GM12864 (cell line): ENCODE measurements around the gene CAVIN3.
"Not testable (repeated sequence)": the region's sequence is repeated elsewhere in the genome, so short reads cannot be mapped to it uniquely, and the experiment has no call there.

Experiments
- DNase-seq: peaks from one replicate; pipeline ENCODE4 v3.0.0-alpha.2; 2011; ENCODE audit warnings: low read depth
- H3K4me3 ChIP-seq: 2 replicates; pipeline ENCODE4 v1.5.1; 2011; ENCODE audit warnings: mild to moderate bottlenecking, low read depth, low read length, control low read depth
- TF ChIP-seq, protein P1 (sequence below): IDR thresholded peaks from 2 replicates; pipeline ENCODE4 v1.5.1; 2011; ENCODE audit warnings: low read depth, mild to moderate bottlenecking, moderate library complexity, low read length, control low read depth, inconsistent platforms; ENCODE audit errors: missing control alignments

Gene CAVIN3

DNA sequence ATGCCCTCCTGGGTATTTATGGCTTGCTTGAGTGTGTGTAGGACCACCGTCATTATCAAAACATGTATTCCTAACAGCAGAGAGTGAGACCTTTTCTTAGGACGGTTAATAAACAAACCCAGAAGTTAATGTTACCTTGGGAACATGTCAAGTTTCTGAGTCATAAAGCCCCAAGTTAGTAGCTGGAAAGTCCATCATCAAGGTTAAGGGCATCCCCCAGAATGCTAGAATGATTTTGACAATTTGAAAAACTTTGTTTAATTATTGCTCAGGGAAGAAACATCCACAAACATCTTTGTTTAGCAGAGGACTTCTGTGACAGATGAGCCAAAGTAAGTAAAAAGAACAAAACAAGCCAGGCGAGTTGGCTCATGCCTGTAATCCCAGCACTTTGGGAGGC is 20.0 kb downstream of the CAVIN3 start:
- DNase-seq, result no peak

DNA sequence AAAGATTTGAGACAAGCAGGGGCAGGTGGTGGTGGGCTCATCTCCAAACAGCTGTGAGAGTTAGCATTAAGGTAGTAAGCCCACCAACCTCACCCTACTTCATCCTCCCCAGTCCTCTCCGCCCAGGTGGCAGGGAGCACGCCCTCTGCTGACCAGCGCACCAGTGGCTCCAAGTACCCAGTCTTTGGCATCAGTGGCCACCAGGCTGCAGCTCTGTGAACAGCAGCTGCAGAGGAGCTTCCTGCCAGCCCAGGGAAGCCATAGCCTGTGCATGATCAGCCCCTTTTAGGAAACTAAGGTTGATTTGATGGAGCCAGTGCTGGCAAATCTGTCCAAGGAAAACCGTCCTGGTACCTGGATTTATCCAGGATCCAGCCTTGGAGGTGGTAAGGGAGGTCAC is 21.7 kb downstream of the CAVIN3 start:
- TF ChIP-seq, protein P1, sequence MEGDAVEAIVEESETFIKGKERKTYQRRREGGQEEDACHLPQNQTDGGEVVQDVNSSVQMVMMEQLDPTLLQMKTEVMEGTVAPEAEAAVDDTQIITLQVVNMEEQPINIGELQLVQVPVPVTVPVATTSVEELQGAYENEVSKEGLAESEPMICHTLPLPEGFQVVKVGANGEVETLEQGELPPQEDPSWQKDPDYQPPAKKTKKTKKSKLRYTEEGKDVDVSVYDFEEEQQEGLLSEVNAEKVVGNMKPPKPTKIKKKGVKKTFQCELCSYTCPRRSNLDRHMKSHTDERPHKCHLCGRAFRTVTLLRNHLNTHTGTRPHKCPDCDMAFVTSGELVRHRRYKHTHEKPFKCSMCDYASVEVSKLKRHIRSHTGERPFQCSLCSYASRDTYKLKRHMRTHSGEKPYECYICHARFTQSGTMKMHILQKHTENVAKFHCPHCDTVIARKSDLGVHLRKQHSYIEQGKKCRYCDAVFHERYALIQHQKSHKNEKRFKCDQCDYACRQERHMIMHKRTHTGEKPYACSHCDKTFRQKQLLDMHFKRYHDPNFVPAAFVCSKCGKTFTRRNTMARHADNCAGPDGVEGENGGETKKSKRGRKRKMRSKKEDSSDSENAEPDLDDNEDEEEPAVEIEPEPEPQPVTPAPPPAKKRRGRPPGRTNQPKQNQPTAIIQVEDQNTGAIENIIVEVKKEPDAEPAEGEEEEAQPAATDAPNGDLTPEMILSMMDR, result peak; percentile 57
- no peak overlapping the region for H3K4me3 ChIP-seq
- DNase-seq, result no peak

More for the DNA sequence above, 20.0 kb downstream of the CAVIN3 start:
- TF ChIP-seq, protein P1, result no peak
- no peak overlapping the region for H3K4me3 ChIP-seq

DNA sequence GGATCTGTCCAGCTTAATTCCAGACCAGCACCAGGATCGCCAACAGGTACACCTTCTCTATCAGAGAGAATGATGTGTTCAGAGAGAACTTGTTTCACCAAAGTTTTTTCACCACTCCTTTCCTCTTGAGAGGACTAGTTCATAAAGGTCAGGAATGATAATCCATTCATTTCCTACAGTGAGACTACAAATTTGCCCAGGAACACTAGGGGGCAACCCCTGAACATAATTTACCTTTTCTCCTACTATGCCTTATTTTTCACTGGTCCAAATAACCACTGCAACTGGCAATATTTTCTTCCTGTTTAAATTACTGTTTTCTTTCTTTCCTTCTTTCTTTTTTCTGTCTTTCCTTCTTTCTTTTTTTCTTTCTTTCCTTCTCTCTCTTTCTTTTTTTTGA is 22.5 kb downstream of the CAVIN3 start:
- no peak overlapping the region for H3K4me3 ChIP-seq
- DNase-seq, result no peak
- TF ChIP-seq, protein P1, result peak; percentile 28

DNA sequence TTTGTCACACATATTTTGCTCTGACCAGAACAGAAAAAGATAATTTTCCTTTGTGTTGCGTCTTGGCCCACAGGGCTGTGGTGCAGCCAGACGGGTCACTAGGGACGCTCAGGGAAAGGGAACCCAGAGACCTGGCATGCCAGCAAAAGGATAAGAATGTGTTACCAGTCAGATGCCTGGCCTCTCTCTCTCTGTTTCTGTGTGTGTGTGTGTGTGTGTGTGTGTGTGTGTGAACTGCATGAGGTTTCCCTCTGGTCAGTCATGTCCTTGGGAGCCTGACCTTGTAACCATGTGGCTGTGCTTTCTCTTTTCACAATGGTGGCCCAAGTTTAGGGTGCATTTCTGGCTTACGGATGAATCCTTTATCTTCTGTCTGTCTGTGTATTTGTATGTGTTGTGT is 35.3 kb downstream of the CAVIN3 start:
- TF ChIP-seq, protein P1, result no peak
- no peak overlapping the region for H3K4me3 ChIP-seq
- DNase-seq, result no peak

DNA sequence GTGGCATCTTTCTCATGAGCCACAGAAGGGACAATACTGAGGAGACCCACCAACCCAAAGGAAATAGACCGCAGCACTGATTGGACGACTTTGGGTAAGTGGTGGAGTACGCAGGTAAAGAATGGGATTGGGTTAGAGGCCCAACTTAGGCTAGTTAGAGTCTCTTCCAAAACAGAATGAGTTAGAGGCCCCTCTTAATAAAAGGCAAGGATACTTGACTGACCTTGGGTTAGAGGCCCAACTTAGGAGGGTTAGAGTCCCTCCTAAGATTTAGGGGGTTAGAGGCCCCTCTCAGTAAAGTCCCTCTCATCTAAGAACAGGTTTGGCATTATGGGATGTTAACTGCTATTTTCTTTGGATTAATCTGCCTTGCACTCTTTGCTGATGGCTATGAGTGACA is 36.1 kb downstream of the CAVIN3 start:
- no peak for DNase-seq
- no peak overlapping the region for H3K4me3 ChIP-seq
- TF ChIP-seq, protein P1, result no peak

DNA sequence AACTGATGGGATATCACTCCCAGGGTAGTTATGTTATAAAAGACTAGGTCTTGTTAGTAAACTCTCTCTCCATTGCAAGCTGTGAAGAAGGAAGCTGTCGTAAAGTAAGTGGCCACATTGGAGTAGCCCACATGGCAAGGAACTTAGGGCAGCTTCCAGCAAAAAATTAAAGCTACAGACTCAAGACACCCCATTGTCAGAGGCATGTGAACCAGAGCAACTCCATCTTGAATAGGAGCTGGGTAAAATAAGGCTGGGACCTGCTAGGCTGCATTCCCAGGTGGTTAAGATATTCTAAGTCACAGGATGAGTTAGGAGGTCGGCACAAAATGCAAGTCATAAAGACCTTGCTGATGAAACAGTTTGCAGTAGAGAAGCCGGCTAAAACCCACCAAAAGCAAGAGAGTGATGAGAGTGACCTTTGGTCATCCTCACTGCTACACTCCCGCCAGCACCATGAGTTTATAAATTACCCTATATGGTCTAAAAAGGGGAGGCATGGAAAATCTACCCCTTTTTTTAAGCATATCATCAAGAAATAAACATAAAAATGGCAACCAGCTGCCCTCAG is 36.8 kb downstream of the CAVIN3 start:
- no peak for DNase-seq
- H3K4me3 ChIP-seq, result no peak overlapping the region
- TF ChIP-seq, protein P1, result no peak

DNA sequence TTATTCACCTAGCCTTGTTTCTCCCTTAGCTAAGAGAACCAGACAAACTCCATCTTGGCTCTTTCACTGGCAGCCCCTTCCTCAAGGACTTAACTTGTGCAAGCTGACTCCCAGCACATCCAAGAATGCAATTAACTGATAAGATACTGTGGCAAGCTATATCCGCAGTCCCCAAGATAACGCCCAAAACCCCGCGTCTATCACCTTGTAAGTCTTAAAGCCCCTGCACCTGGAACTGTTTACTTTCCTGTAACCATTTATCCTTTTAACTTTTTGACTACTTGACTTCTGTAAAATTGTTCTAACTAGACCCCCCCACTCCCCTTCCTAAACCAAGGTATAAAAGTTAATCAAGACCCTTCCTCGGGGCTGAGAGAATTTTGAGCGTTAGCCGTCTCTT is 39.5 kb downstream of the CAVIN3 start:
- not testable (repeated sequence) for H3K4me3 ChIP-seq, DNase-seq
